ENCODE data around the gene ATP9B.
A peak's percentile ranks its signal among the peaks of the same experiment; 100 is the strongest.

Gene ATP9B

GRCh38 chr18:79200546-79201268 is 131.5 kb downstream of the ATP9B start:
- no peak for DNase-seq

DNA sequence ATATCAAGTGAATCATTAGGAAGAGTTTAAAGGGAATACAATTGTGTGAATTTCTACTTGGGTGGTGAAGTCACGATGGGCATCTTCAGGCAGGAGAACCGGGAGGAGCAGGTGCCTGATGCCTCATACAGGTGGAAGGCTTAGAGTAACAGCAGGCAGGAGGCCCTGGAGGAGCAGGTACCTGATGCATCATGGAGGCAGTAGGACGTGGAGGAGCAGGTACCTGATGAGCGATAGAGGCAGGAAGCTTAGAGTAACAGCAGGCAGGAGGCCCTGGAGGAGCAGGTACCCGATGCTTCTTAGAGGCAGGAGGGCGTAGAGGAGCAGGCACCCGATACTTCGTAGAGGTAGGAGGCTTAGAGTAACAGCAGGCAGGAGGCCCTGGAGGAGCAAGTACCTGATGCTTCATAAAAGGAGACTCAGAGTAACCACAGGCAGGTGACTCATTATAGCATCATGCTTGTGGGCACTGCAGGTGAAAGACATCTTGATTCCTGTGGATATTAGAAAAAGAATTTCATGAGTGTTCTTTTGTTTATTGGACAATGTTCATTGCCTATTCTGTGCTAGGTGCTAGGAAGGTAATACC is 133.9 kb downstream of the ATP9B start:
- DNase-seq = peak; percentile 60

- no peak for DNase-seq
Measured at GRCh38 chr18:79204889-79205807, 136.0 kb downstream of the ATP9B start.

- DNase-seq = no peak
Measured at GRCh38 chr18:79206444-79206843, 137.2 kb downstream of the ATP9B start.

- DNase-seq = no peak
Measured at GRCh38 chr18:79208906-79209305, 139.7 kb downstream of the ATP9B start.

- no peak for DNase-seq
Measured at GRCh38 chr18:79210002-79210910, 141.1 kb downstream of the ATP9B start.

DNA sequence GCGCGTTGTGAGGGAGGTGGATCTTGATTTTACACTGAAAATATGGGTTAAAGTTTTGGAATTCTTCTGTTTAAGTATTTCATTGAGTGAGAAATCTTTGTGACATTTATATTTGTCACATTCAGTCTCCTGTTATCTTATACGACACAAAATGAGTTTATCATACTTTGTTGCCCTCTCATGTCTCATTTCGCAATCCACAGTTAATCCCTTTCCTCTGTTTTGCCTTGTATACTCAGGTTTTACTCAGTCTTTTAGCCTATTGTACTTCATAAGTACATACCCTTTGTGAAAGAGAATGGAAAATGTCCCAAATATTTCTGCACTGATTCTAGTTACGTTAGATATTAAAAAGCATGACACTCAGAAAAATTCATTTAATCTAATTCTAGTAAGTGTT is 142.7 kb downstream of the ATP9B start:
- DNase-seq = no peak

DNA sequence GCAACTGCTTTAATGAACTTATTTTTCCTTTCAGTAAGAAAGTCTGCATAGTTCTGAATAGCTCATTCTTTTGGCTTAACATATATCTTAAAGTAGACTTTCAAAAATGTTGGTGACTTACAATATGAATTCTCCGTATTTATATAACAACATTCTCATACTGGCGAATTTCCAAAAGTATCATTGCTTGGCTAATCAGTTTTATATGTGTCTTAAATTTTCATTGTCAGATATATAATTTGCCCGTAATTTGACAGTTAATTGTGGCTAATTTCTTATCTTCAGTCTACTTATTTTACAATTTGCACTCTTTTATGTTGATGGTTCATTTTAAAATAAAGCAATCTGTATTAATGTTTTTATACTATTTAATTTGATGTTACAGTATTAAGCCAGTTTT is 144.9 kb downstream of the ATP9B start:
- no peak for DNase-seq

GRCh38 chr18:79216176-79216575 is 147.0 kb downstream of the ATP9B start:
- no peak for DNase-seq

GRCh38 chr18:79217979-79218604 is 148.9 kb downstream of the ATP9B start:
- DNase-seq = no peak

DNA sequence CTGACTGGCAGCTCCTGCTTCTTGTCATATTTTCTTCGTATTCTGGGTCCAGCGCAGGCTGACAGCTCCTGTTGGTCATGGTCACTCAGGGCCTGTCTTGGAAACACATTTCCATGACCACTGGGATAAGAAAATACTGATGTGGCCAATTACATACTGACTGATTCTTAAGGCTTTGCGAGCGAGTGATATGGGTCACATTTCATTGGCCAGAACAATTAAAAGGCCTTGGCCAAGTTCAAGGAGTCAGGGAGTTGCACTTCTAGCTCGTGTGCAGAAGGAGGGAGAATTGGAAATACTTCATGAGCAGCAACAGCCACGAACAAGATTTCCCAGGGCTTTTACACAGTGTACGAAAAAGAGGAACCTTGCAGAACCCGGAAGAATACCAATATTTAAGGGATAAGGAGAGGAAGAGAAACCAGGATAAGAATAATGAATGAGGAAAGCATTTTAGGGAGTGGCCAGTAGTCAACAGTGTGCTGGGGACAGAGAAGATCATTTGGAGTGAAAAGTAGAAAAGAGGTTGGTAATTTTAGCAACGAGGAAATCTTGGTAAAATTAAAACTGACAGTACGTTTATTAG is 149.5 kb downstream of the ATP9B start:
- no peak for DNase-seq

DNA sequence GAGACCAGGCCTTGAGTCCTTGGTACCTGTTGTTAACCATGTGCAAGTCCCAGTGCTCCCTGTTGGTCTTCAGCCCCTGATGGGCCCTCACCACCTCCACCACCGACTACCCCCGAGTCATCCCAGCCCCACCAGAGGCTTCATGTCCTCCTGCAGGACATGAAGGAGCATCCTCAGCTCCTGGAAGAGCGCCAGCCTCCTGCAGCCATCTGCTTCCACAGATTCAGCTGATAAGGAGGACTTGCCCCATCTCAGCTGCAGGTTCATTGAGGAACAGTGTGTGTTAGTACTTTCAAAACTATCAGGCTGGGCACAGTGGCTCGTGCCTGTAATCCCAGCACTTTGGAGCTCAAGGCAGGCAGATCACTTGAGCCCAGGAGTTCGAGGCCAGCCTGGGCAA is 151.9 kb downstream of the ATP9B start:
- no peak for DNase-seq

DNA sequence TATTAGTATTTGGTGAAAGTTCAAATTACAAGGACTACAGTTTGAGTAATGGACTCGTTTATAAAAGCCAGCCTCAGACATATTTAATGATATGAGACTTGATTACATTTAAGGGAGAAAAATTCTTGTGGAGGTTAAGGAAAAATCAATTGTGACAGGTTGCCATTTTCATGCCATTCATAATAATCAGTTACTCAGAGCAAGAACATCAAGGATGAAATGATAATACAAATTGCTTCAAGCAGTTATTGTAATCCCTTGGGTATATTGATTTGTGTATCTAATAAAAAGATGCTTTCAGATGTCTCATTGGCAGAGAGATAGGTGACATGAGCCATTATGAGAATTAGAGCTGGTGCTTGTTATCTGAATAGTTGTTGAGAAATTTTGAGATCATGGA is 153.6 kb downstream of the ATP9B start:
- no peak for DNase-seq

DNA sequence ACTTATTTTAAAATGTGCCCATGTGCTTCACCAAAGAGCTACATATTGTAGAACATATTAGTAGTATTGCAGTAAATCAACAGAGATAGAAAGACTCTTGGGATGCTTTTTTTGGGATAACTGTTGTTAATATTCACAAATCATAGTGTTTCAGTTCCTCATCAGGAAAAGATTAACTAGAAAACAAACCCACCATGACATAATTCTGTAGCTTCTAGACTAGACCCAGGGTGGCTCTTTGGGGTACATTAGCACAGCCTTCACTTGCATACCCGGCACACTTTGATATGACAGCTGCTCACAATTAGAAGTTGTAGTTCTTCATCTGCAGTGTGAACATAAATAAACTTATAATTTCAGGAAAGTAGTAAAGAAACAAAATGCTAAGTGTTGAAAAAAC is 154.2 kb downstream of the ATP9B start:
- DNase-seq = no peak

DNA sequence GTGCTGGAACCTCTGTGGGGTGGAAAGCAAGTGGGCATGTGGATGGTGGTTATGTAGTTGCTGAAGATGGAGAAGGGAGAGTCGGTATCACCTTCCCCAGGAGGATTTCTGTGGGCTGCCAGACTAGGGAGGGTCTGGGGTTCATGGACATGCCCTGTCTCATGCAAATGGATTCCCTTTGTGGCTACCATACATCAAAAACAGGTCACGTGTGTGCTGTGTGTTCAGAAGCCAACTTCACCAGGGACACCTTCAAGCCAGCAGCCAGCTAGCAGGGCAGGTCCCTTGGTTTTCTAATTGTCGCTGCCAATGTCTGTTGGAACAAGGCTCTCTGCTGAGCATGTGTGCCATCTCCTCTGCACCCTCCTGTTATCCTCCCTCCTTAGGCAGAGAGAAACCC is 155.2 kb downstream of the ATP9B start:
- DNase-seq = no peak

DNA sequence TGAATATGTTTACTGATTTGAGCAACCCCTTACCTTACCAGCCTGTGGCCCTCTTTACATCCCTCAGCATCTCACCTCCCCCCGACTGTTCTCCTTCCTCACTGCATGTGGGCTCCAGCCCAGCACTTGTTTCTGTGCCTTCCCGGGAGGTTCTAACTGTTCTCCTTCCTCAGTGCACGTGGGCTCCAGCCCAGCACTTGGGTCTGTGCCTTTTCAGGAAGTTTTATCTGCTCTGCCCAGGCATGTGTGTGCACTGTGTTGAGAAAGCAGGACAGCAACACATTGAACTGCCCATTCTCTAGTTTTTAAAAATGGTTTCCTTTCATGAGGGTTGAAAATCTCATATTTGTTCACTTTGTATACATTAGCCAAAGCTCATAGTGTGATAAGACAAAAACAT is 158.4 kb downstream of the ATP9B start:
- no peak for DNase-seq

DNA sequence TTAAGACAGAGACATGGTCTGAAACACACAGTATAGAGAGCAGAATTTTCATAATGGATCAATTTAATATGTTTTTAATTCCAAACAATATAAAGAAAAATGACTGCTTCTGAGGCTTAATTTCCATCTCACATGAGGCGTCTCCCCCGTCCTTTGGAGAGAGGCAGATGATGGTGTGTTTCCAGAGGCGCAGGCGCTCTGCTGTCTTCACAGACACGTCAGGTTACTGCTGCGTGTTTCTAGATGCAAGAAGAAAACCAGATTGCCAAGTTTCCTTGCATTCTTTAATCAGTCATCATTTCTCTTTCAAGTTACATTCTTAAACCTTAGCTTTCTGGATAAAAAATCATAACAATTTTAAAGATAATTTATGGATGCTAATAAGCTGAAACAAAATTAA is 160.2 kb downstream of the ATP9B start:
- no peak for DNase-seq

- no peak for DNase-seq
Measured at GRCh38 chr18:79234438-79234837, 165.2 kb downstream of the ATP9B start.

GRCh38 chr18:79239631-79240030 is 170.4 kb downstream of the ATP9B start:
- no peak for DNase-seq

- DNase-seq = no peak
Measured at GRCh38 chr18:79241755-79242154, 172.6 kb downstream of the ATP9B start.

GRCh38 chr18:79242246-79242645 is 173.1 kb downstream of the ATP9B start:
- no peak for DNase-seq

- DNase-seq = no peak
Measured at GRCh38 chr18:79245517-79246001, 176.4 kb downstream of the ATP9B start.

Measured in stimulated activated CD4-positive, alpha-beta T cell treated with anti-CD3 and anti-CD28 coated beads, Interleukin-1b, Interleukin-23, amount 100 ng/mL, for 48 hours (primary cell).